Activated T-cell treated with anti-CD3 and anti-CD28 coated beads for 4 hours (primary cell): ENCODE measurements around the gene SCOC.
A peak's percentile ranks its signal among the peaks of the same experiment; 100 is the strongest.
"Not testable (repeated sequence)": the region's sequence is repeated elsewhere in the genome, so short reads cannot be mapped to it uniquely, and the experiment has no call there.

Source experiments
- DNase-seq: peaks from one replicate; pipeline ENCODE4 v3.0.0-alpha.2; 2020

The SCOC gene

GRCh38 chr4:140363051-140363450 is 10.4 kb upstream of the SCOC start:
- no peak for DNase-seq

GRCh38 chr4:140363558-140363957 is 9.9 kb upstream of the SCOC start:
- DNase-seq = no peak

GRCh38 chr4:140367738-140368137 is 5.7 kb upstream of the SCOC start:
- DNase-seq = no peak

GRCh38 chr4:140368686-140369085 is 4.8 kb upstream of the SCOC start:
- DNase-seq = no peak

- no peak for DNase-seq
These were observed 607 bp upstream of the SCOC start for GRCh38 chr4:140372751-140373327.

- DNase-seq = no peak
These were observed 658 bp downstream of the SCOC start for GRCh38 chr4:140374130-140374477.

- DNase-seq = no peak
These were observed 9.3 kb downstream of the SCOC start for GRCh38 chr4:140382732-140383131.

- no peak for DNase-seq
These were observed 14.6 kb downstream of the SCOC start for GRCh38 chr4:140388015-140388414.

GRCh38 chr4:140395668-140396067 is 22.2 kb downstream of the SCOC start:
- no peak for DNase-seq

- no peak for DNase-seq
These were observed 26.7 kb downstream of the SCOC start for GRCh38 chr4:140400111-140400510.

GRCh38 chr4:140406292-140406691 is 32.8 kb downstream of the SCOC start:
- no peak for DNase-seq

- DNase-seq = no peak
These were observed 35.5 kb downstream of the SCOC start for GRCh38 chr4:140408974-140409373.

- DNase-seq = not testable (repeated sequence)
These were observed 39.9 kb downstream of the SCOC start for GRCh38 chr4:140413130-140413969.

GRCh38 chr4:140423106-140423505 is 49.7 kb downstream of the SCOC start:
- no peak for DNase-seq

- no peak for DNase-seq
These were observed 53.2 kb downstream of the SCOC start for GRCh38 chr4:140426610-140427105.

- DNase-seq = peak; percentile 9
These were observed 53.9 kb downstream of the SCOC start, which contains the start of gene CLGN for GRCh38 chr4:140427106-140427918. Gene CLGN, minus strand, starts transcription at chr4:140427648. Its CDS starts 14,570 bp downstream, at chr4:140413078.

GRCh38 chr4:140427919-140428471 is 54.5 kb downstream of the SCOC start:
- DNase-seq = no peak
